GM21390 (cell line): Measurements from ENCODE around the gene NFIC.
"Not testable (repeated sequence)": the region's sequence is repeated elsewhere in the genome, so short reads cannot be mapped to it uniquely, and the experiment has no call there.

ENCODE experiments used
- ATAC-seq: cut with Tn5 transposase; IDR thresholded peaks from one replicate; pipeline ENCODE4 v1.9.1; 2021; ENCODE audit not compliant: unreplicated experiment

The NFIC gene

DNA sequence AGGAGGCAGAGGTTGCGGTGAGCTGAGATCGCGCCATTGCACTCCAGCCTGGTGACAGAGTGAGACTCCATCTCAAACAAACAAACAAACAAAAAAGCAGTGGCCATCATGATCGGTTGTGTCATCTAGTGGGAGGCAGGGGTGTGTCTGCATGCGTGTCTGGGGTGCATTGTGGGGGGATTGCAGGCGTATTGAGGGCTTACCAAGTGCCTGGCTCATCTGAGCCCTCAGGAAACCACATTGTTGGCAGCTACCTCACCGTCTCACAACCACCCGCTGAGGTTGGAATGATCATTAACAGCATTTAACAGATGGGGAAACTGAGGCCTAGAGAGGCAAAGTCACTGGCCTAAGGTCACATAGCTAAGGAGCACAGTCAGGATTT lies 30.5 kb downstream of the NFIC start:
- ATAC-seq, result no peak

DNA sequence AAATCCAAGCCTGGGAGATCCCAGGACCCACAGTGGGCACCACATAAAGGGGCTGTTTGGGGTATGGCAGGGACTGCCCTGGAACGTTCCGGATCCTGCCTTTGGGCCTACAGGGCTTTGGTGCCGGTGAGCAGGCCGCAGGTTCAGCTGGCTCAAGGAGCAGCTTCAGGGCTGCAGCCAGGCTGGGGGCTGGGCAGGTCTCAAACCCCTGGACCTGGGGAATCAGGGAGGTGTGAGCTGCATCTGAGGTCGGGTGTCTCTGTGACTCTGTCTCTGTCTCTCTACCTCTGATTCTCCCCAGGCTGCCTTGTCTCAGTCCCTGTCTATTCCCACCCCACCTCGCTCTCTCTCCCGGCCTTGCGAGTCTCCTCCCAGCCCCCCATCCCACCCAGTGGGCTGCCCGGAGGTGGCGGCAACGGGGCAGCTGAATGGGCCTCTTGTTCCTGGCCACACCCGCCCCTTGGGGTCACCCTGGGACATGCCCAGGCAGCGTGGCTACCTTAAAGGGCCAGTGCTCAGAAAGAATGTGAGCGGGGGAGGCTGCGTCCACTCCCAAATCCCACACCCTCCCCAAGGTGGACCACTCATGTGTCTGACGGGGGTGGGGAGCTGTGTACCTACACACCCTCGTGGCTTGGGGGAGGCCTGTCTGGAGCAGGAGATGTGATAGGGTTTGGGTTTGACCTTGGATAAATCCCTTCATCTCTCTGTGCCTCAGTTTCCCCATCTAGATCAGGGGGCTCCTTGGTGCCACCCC lies 31.1 kb downstream of the NFIC start:
- no peak for ATAC-seq

DNA sequence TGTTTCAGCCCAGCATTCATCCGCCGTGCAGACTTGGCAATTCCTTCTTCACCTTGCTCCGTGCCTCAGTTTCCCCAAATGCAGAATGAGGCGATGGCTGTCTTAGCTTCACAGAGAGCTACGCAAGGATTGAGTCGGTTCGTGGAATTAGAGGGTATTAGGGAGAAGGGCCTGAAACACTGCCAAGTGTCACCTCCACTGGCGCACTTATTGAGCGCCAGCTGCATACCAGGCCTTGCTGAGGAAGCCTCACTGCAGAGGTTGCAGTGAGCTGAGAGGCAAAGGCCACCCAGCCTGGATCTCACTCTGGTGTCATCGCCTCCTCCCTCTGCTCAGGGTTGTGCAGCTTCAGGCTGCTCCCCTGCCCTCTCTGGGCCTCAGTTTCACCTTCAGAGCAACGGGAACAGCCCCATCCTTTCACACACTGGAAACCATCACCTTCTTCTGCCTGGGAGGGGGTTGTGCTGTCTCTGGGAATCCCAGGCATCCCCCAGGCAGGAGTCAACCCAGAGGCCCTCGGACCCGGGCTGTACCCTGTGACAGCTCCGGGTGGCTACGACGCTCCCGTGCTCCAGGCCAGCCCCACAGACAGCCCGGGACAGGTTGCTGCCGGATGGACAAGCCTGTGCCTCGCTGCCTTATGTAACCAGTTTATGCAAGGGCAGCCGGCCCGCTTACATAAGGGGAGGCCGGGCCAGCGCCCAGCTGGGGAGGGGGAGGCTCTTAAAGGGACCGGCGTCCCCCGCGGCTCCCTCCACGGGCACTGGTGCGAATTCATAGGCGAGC lies 31.9 kb downstream of the NFIC start:
- ATAC-seq, result no peak

DNA sequence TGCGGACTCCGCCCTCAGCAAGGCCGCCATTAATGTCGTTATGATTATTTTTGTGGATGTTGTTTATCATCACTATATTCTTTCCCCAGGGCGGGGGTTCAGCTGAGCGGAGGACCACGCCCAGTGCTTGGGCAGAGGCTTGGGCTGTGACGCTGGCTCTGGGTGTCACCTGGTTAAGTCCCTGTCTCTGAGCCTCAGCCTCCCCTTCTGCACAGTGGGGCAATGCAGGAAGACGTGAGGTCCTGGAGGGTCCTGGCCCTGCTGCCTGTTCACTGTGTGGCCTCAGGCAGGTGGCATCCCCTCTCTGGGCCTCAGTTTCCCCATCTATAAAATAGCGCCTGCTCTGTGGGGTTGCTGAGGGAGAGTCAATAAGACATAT lies 32.5 kb downstream of the NFIC start:
- no peak for ATAC-seq

DNA sequence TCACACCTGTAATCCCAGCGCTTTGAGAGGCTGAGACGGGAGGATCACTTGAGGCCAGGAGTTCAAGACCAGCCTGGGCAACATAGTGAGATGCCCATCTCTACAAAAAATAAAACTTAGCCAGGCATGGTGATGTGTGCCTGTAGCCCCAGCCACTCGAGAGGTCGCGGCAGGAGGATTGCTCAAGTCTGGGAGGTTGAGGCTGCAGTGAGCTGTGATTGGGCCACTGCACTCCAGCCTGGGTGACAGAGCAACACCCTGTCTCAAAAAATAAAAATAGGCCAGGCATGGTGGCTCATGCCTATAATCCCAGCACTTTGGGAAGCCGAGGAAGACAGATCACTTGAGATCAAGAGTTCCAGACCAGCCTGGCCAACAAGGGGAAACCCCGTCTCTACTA lies 32.9 kb downstream of the NFIC start:
- ATAC-seq, result not testable (repeated sequence)

DNA sequence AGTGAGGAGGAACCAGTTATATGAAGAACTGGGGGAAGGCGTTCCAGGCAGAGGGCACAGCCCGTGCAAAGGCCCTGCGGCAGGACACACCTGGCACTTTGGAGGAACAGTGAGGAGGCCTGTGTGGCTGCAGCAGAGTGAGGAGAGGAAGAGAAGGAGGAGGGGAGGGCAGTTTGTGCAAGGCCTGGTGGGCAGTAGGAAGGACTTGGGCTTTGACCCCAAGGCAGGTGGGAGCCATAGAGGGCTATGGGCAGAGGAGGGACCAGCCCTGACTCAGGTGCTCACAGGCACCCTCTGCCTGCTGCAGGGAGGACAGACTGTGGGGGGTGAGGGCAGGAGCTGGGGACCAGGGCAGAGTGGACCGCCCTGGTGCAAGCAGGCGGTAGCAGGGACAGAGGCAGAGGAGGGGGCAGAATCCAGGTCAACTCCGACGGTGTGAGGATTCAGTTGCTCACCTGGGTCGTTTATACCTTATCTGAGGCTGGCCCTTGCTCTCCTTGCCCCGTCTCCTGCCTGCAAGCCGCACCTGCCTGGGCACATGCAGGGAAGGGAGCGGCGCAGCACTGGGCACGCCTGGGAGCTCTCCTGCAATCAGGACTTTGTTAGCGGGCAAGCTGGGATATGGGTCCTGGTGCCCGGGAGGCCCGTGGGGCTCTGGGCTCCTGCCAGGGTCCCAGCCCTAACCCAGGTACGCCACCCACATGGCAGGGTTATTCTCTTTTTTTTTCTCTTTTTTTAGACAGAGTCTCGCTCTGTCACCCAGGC lies 34.8 kb downstream of the NFIC start:
- no peak for ATAC-seq

DNA sequence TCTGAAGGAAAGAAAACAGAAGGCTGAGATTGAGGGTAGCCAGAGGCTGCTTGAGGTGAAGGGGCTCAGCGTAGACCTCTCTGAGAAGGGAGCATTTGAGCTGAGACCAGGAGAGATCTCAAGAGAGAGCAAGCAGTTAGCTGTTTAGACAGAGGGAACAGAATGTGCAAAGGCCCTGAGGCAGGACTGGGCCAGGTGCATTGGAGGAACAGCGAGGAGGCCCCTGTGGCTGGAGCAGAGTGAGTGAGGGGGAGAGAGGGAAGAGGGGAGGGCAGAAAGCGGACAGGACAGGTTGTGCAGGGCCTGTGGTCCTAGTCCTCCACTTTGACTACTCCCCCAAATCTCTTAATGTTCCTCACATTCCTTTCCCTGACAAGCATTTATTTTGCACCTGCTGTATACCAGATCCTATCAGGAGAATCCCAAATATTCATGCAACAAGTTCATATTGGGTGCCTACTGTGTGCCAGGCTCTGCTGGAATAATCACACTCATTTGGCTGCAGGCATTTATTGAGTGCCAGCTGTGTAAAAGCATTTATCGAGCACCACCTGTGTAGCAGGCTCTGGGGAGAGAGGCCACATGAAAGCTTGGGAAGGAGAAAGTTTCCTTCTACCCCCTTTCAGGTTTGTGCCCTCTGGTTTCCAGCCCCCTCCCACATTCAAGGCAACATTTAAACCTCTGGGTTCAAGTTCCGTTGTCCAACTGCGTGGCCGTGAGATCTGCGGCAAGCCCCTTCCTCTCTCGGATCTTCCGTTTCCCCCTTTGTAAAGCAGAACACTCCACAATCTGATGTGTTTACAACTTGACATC lies 36.5 kb downstream of the NFIC start:
- no peak for ATAC-seq

DNA sequence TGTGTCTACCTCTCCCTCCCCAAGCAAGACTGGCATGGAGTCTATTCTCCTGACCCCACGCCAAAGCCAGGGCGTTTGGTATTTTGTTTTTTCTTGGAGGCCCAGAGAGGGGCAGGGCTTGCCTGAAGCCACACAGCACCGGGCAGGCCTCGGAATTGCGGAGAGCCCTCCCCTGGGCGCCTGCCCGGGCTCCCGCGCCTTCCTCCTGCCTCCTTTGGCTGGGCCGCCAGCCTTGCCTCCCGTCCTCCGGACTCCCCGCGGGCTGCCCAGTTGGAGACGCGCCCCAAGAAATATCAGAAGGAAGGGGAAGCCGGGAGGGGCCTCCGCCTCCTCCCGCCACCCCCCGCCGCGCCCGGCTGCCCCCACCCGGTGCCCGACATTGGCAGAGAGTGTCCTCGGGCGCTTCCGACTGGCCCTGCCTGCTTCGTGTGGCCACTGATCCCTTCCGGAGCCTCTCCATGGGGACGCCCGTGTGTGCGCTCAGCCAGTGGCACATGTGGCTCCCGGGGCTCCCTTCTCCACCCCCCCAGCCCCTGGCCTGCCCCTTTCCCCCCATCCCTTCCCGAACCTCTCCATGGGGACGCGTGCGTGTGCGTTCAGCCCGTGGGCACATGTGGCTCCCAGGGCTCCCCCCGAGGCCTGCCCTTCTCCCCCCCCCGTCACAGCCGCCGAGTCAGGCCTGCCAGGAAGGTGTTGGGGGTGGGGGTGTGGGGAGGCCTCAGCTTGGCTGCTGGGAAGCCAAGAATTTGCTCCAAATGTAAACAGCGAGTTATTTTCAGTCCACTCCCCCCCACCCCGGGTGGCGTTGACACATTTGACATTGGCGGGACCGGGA lies 37.3 kb downstream of the NFIC start:
- no peak for ATAC-seq

DNA sequence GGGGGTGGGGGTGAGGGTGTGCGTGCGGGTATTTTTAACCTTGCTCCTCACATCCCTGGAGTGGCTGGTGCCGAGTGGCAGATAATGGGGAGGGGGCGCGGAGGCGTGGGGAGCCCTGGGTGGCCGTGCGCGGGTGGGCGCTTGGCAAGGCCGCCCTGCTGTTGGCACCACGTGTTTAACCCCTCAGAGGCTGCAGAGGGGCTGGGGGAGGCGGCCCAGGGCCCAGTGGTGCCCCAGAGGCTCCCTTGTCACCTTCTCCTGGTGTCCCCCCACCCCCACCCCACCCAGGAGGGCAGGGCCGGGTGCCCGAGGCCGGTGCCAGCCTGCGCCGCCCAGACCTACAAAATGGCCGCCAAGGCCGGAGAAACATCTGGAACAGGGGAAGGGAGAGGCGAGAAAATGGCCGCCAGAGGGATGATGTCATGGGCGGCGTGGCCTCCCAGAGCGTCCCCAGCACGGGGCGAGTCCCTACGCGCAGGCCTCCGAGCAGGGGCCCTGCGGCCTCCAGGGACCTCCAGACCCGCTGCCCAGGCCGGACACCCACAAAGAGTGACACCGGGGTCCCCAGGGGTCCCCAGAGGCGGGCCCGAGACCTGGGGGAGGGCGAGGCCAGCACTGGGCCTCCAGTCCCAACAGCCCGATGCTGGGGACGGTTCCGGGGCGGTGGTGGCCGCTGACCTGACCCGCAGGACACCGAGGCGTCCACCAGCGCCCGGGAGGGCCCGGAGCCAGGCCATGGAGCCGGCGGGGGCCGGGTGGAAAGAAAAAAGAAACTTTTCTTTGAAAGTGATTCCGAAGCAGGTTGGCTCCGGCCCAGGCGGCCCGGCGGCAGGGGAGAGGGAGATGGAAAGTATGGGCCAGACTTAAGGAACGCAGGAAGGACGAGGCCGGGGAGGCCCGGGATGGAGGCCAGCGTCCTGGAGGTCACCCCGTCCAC lies 38.2 kb downstream of the NFIC start:
- no peak for ATAC-seq

DNA sequence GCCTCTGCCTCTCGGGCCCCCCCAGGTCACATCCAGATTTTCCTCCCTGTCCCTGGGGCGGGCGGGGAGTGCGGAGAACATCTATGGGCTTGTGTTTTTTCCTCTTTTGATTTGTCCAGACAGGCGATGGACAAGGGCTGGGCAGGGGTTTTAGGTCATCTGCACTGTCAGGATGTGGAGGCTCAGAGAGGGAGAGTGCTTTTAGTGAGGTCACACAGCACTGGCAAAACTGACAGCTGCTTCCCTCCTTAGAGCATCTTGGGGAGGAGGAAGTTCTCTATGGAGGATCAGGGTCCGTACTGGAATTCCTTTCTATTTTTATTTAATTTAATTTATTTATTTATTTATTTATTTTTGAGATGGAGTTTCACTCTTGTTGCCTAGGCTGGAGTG lies 38.9 kb downstream of the NFIC start:
- no peak for ATAC-seq

DNA sequence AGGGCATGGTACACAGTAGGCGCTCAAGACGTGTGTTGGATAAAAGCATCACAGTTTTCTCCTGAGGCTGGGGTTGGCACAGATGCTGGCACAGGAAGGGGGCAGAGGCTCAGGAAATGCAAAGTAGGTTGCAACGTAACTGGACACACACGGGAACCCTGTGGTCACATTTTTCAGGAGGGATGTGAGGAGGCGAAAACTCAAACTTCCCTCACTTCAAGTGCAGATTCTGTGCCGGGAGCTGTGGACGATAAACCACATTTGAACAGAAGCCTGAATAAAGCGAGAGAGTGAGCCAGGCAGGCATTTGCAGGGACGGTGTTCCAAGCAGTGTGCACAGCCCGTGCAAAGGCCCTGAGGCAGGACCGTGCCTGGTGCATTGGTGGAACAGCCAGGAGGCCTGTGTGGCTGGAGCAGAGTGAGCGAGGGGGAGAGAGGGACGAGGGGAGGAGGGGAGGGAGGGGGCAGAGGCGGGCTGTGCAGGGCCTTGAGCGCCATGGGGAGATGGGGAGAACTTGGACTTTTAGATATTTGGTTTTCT lies 40.3 kb downstream of the NFIC start:
- no peak for ATAC-seq

DNA sequence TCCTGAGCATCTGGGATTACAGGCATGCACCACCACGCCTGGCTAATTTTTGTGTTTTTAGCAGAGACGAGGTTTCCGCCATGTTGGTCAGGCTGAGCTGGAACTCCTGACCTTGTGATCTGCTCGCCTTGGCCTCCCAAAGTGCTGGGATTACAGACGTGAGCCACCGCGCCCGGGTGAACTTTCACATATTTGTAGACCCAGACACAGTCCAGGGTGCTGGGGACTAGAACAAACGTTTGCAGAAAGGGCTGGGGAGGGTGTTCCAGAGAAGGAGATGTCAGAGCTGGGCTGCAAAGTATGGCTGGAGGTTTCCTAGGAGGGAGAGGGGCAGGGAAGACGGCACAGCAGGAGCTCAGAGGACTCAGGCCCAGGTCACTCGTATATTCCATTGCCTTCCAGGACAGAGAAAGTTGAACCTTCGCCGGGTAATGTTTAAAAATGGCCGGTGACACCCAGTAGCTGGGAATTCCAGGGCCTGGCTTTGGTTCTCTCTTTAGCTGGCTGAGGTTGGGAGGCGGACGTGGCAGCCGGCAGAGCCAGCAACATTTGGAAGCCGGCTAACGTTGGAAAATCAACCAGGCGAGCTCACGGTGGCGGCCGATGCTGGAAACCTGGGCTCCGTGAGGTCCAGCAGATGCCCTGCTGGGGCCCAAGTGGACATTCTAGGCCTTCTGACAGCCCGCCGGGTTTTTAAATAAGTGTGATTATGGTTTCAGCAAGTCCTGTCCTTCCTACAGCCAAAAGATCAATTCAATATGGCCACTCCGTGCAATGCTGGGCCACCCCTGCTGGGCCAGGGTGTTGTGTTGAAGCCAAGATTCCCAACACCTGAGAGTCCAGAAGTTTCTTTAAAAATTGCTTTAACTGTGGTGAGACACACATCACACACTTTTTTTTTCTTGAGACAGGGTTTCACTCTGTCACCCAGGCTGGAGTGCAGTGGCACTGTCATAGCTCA lies 41.5 kb downstream of the NFIC start:
- ATAC-seq, result no peak

DNA sequence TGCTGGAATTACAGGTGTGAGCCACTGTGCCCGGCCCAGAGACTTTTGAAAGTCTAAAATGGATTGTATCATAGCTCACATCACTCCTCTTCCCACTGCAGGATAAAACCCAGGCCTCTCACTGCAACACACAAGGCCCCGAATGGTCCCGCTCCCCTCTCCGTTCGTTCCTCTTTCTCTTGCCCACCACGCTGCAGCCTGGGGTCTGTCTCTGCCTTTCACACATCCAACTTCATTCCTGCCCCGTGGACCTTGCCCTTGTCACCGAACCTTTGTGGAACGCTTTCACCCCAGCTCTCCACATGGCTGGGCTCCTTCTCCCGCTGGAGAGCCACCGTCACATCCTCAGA lies 42.6 kb downstream of the NFIC start:
- ATAC-seq, result no peak

DNA sequence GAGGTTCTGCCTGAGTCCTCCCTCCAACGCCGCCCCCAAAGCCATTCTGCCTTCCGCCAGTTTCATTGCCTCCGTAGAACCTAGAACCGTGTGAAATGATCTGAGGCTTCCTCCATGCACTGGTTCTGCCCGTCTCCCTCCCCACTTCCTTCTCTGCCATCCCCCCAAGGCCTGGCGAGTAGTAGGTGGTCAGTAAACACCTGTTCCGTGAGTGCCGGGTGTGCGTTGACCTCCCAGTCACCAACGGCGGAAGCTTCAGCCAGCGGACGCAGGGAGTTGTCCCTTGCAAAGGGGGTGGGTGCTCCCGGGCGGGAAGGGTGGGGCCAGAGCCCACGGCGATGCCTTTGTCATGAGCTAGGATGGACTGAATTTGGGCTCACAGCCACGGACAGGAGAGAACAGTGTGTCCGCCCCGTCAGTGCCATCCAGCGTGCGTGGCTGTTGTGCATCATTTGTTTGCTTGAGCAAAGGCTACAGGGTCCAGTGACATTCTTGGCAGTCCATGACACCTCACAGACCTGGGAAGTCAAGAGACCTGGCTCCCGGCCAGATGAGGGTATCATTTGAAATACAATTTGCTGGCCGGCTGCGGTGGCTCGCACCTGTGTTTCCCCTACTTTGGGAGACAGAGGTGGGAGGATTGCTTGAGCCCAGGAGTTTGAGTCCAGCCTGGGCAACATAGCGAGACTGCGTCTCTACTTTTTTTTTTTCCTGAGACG lies 43.1 kb downstream of the NFIC start:
- no peak for ATAC-seq

DNA sequence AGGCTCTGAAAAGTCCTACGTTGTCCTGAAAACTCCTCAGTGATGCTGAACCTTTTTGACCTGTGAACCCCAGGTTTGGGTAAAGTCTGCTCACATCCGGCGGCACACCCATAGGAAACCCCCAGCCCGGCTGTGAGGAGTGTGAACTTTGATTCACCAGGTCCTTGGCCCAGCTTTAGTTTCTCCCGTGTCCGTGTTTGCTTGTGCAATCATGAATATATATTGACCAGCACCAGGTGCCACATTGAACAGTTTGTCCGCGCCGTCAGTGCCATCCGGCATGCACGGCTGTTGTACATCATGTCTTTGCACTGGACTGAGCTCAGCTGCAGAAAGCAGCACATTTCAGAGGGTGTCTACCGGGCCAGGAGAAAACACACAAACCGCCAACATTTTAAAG lies 45.3 kb downstream of the NFIC start:
- ATAC-seq, result no peak

DNA sequence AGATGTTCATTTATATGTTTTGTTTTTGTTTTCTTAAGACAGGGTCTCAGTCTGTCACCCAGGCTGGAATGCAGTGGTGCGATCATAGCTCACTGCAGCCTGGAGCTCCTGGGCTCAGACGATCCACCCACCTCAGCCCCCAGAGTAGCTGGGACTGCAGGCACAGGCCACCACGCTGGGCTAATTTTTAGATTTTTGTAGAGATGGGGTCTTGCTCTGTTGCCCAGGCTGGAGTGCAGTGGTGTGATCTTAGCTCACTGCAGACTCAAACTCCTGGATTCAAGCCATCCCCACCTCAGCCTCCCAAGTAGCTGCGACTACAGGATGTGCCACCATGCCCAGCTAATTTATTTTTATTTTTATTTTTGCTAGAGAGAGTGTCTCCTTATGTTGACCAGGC lies 45.7 kb downstream of the NFIC start:
- no peak for ATAC-seq

DNA sequence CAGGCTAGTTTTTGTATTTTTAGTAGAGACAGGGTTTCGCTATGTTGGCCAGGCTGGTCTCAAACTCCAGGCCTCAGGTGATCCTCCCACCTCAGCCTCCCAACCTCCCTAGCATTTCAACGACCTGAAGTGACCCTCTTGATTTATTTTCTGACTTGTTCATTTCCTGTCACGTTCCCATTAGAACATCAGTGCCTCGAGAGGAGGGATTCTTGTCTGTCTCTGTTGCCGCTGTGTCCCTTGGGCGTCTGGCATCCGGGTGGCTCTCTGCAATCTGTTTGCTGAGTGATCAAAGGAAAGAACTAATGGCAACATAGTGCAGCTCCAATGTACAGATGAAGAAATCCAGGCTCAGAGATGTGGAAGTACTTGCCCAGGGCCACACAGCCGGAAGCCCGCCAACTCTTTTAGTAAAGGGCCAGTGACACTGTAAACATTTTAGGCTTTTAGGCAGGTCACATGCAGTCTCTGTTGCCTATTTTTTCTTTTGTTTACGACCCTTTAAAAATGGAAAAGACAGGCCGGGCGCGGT lies 47.5 kb downstream of the NFIC start:
- ATAC-seq, result no peak
